Liver (tissue), 3 donors: Measurements from ENCODE around the gene CNOT8.

Experiments
- ATF3 ChIP-seq: IDR thresholded peaks from 2 replicates; pipeline ENCODE4 v1.6.1; 2016; ENCODE audit warnings: antibody characterized with exemption
- EGR1 ChIP-seq, 2 donors: IDR thresholded peaks; 2 replicates each; pipeline ENCODE4 v1.6.1; 2016 to 2018; ENCODE audit warnings: antibody characterized with exemption in 2 of 2, low read depth in 2 of 2
- FOXA1 ChIP-seq: IDR thresholded peaks from 2 replicates; pipeline ENCODE4 v1.6.1; 2016; ENCODE audit warnings: antibody characterized with exemption
- HNF4A ChIP-seq, 2 donors: conservative IDR thresholded peaks; 2 replicates each; pipeline ENCODE4 v1.6.1; 2016; ENCODE audit warnings: antibody characterized with exemption in 2 of 2, mild to moderate bottlenecking in 2 of 2
- JUND ChIP-seq, 2 donors: IDR thresholded peaks; 2 replicates each; pipeline ENCODE4 v1.6.1; 2016; ENCODE audit warnings: antibody characterized with exemption in 2 of 2
- MAX ChIP-seq: IDR thresholded peaks from 2 replicates; pipeline ENCODE4 v1.6.1; 2016; ENCODE audit warnings: antibody characterized with exemption
- RAD21 ChIP-seq, 2 donors: IDR thresholded peaks; 2 replicates each; pipeline ENCODE4 v1.6.1; 2016; ENCODE audit warnings: antibody characterized with exemption in 2 of 2, mild to moderate bottlenecking in 2 of 2
- REST ChIP-seq: IDR thresholded peaks from 2 replicates; pipeline ENCODE4 v1.6.1; 2016; ENCODE audit warnings: antibody characterized with exemption, mild to moderate bottlenecking
- SP1 ChIP-seq: IDR thresholded peaks from 2 replicates; pipeline ENCODE4 v1.6.1; 2018; ENCODE audit warnings: antibody characterized with exemption, mild to moderate bottlenecking
- TAF1 ChIP-seq: conservative IDR thresholded peaks from 2 replicates; pipeline ENCODE4 v1.6.1; 2016; ENCODE audit warnings: antibody characterized with exemption, mild to moderate bottlenecking
- YY1 ChIP-seq: IDR thresholded peaks from 2 replicates; pipeline ENCODE4 v1.6.1; 2016; ENCODE audit warnings: antibody characterized with exemption, mild to moderate bottlenecking
- TF ChIP-seq, protein P1 (sequence below): fragments of 150-350 bp; IDR thresholded peaks from 2 replicates; pipeline ENCODE4 v1.5.1; 2017; ENCODE audit warnings: improper control_type of control experiment, low read depth, low read length; ENCODE audit not compliant: missing input control
- TF ChIP-seq, protein P2 (sequence below): IDR thresholded peaks from 2 replicates; pipeline ENCODE4 v1.6.1; 2016; ENCODE audit warnings: antibody characterized with exemption
- donor health status: healthy.
- donor health status: healthy.

- TF ChIP-seq, protein P1, sequence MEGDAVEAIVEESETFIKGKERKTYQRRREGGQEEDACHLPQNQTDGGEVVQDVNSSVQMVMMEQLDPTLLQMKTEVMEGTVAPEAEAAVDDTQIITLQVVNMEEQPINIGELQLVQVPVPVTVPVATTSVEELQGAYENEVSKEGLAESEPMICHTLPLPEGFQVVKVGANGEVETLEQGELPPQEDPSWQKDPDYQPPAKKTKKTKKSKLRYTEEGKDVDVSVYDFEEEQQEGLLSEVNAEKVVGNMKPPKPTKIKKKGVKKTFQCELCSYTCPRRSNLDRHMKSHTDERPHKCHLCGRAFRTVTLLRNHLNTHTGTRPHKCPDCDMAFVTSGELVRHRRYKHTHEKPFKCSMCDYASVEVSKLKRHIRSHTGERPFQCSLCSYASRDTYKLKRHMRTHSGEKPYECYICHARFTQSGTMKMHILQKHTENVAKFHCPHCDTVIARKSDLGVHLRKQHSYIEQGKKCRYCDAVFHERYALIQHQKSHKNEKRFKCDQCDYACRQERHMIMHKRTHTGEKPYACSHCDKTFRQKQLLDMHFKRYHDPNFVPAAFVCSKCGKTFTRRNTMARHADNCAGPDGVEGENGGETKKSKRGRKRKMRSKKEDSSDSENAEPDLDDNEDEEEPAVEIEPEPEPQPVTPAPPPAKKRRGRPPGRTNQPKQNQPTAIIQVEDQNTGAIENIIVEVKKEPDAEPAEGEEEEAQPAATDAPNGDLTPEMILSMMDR: no peak
- TF ChIP-seq ATF3 (no peak), TAF1 (no peak), REST (no peak), YY1 (no peak), MAX (no peak), HNF4A (conservative IDR thresholded peaks at IDR 0.05) (no peak), JUND (IDR thresholded peaks at IDR 0.05) (no peak), RAD21 (IDR thresholded peaks at IDR 0.05) (no peak), SP1 (no peak), EGR1 (IDR thresholded peaks at IDR 0.05; ENCODE audit: low read depth in 2 of 2) (no peak), FOXA1 (no peak)
- TF ChIP-seq, protein P2, sequence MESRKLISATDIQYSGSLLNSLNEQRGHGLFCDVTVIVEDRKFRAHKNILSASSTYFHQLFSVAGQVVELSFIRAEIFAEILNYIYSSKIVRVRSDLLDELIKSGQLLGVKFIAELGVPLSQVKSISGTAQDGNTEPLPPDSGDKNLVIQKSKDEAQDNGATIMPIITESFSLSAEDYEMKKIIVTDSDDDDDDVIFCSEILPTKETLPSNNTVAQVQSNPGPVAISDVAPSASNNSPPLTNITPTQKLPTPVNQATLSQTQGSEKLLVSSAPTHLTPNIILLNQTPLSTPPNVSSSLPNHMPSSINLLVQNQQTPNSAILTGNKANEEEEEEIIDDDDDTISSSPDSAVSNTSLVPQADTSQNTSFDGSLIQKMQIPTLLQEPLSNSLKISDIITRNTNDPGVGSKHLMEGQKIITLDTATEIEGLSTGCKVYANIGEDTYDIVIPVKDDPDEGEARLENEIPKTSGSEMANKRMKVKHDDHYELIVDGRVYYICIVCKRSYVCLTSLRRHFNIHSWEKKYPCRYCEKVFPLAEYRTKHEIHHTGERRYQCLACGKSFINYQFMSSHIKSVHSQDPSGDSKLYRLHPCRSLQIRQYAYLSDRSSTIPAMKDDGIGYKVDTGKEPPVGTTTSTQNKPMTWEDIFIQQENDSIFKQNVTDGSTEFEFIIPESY: no peak
Observed at GRCh38 chr5:154916874-154917273, 58.4 kb downstream of the CNOT8 start.
